ENCODE measurements around the gene KCTD12. TPM values are rescaled to one million over a fixed set of nuclear protein-coding genes. Genes with fewer than 3 reads are reported as not detected.

The KCTD12 gene
- polyA plus RNA-seq, 1 donor (not counting 4 experiments of a cell fraction or from before 2014, with no cell fraction given), result 18.9 TPM

DNA sequence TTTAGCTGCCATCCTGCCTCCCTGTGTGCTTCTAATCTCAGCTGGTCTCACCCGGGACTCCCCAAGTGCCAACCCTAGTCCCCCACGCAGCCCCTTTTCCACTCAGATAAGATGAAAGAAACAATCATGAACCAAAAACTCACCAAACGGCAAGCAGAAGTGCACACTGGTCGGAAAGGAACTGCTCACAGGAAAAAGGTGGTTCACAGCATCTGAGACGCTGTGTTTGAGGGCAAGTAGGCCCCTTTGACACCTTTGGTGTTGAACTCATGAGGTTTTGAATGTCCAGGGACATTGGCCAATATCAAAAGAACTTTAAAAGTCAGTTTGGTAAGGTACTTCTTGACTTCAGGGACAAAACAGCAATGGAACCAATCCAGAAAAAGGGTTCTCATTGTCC, 41.8 kb upstream of the KCTD12 start:
- Histone ChIP-seq H3K27ac (ENCODE audit: control insufficient read depth, insufficient read depth, low read length) (no peak overlapping the region), H3K4me1 (ENCODE audit: control insufficient read depth, extremely low read depth, insufficient read depth, low read length) (peaks cover 12% of the 10 kb centered on the region), H3K9me3 (ENCODE audit: control insufficient read depth, low read depth, low read length) (no peaks in the 10 kb centered on the region), H3K9ac (ENCODE audit: control insufficient read depth, extremely low read depth, insufficient read depth, low read length) (no peak overlapping the region), H3K9me1 (ENCODE audit: control insufficient read depth, extremely low read depth, insufficient read depth, low read length) (no peaks in the 10 kb centered on the region), H3K36me3 (ENCODE audit: control insufficient read depth in 2 of 2, extremely low read depth in 1 of 2, insufficient read depth in 2 of 2, low read length in 2 of 2) (no peaks in the 10 kb centered on the region), H3K79me2 (ENCODE audit: control insufficient read depth, insufficient read depth, low read length) (no peaks in the 10 kb centered on the region), H3K4me3 (ENCODE audit: control insufficient read depth in 2 of 3, extremely low read depth in 1 of 3, insufficient read depth in 2 of 3, low read depth in 1 of 3, low read length in 3 of 3) (no peak overlapping the region), H4K20me1 (ENCODE audit: control insufficient read depth, extremely low read depth, insufficient read depth, low read length) (no peaks in the 10 kb centered on the region), H3K27me3 (ENCODE audit: control insufficient read depth, extremely low read depth, insufficient read depth, low read length) (no peaks in the 10 kb centered on the region), H3K4me2 (ENCODE audit: control insufficient read depth, extremely low read depth, insufficient read depth, low read depth, low read length) (no peak overlapping the region), H2AFZ (ENCODE audit: control insufficient read depth, low read length) (no peak overlapping the region)
- TF ChIP-seq EZH2 (IDR thresholded peaks at IDR 0.05; ENCODE audit: low read length), result no peak
- TF ChIP-seq, protein P1, sequence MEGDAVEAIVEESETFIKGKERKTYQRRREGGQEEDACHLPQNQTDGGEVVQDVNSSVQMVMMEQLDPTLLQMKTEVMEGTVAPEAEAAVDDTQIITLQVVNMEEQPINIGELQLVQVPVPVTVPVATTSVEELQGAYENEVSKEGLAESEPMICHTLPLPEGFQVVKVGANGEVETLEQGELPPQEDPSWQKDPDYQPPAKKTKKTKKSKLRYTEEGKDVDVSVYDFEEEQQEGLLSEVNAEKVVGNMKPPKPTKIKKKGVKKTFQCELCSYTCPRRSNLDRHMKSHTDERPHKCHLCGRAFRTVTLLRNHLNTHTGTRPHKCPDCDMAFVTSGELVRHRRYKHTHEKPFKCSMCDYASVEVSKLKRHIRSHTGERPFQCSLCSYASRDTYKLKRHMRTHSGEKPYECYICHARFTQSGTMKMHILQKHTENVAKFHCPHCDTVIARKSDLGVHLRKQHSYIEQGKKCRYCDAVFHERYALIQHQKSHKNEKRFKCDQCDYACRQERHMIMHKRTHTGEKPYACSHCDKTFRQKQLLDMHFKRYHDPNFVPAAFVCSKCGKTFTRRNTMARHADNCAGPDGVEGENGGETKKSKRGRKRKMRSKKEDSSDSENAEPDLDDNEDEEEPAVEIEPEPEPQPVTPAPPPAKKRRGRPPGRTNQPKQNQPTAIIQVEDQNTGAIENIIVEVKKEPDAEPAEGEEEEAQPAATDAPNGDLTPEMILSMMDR (optimal IDR thresholded peaks at IDR 0.05 in 1 of 3, IDR thresholded peaks at IDR 0.05 in 1 of 3, conservative IDR thresholded peaks at IDR 0.05 in 1 of 3; ENCODE audit: extremely low read depth in 1 of 3, insufficient read depth in 2 of 3, low read length in 3 of 3), result no peak
- dilution Hi-C loops (cut with MboI; ENCODE audit: extremely low pct_ligation_motif_present, low sequenced_read_pairs), result no loop called here
- FAIRE-seq (no peak), DNase-seq (ENCODE audit: low read depth, low spot score) (no peak)

DNA sequence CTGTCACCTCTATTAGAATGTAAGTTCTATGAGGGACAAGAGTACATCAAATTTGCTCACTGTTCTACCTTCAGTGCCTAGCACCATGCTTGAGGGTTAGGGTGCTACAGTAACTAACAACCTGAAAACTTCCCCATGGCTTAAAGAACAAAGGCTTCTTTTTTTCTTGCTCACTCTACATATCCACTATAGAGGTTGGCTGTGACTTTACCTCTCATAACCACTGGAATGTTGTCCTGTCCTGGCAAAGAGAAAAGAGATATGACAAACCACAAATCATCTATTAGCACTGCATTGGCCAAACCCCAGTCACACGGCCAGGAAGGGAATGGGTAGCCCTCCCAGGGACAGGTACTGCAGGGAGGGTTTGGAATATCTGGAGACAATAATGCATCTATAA, 38.9 kb upstream of the KCTD12 start:
- no peak for TF ChIP-seq EZH2 (IDR thresholded peaks at IDR 0.05; ENCODE audit: low read length)
- TF ChIP-seq, protein P1 (optimal IDR thresholded peaks at IDR 0.05 in 1 of 3, IDR thresholded peaks at IDR 0.05 in 1 of 3, conservative IDR thresholded peaks at IDR 0.05 in 1 of 3; ENCODE audit: extremely low read depth in 1 of 3, insufficient read depth in 2 of 3, low read length in 3 of 3), result no peak

More for the DNA sequence above, 38.9 kb upstream of the KCTD12 start:
- Histone ChIP-seq H4K20me1 (ENCODE audit: control insufficient read depth, extremely low read depth, insufficient read depth, low read length) (no peaks in the 10 kb centered on the region), H3K4me1 (ENCODE audit: control insufficient read depth, extremely low read depth, insufficient read depth, low read length) (peaks cover 10% of the 10 kb centered on the region), H3K4me2 (ENCODE audit: control insufficient read depth, extremely low read depth, insufficient read depth, low read depth, low read length) (no peak overlapping the region), H3K36me3 (ENCODE audit: control insufficient read depth in 2 of 2, extremely low read depth in 1 of 2, insufficient read depth in 2 of 2, low read length in 2 of 2) (no peaks in the 10 kb centered on the region), H3K9me1 (ENCODE audit: control insufficient read depth, extremely low read depth, insufficient read depth, low read length) (no peaks in the 10 kb centered on the region), H3K79me2 (ENCODE audit: control insufficient read depth, insufficient read depth, low read length) (no peaks in the 10 kb centered on the region), H3K27ac (ENCODE audit: control insufficient read depth, insufficient read depth, low read length) (no peak overlapping the region), H2AFZ (ENCODE audit: control insufficient read depth, low read length) (no peak overlapping the region), H3K27me3 (ENCODE audit: control insufficient read depth, extremely low read depth, insufficient read depth, low read length) (no peaks in the 10 kb centered on the region), H3K9me3 (ENCODE audit: control insufficient read depth, low read depth, low read length) (no peaks in the 10 kb centered on the region), H3K4me3 (ENCODE audit: control insufficient read depth in 2 of 3, extremely low read depth in 1 of 3, insufficient read depth in 2 of 3, low read depth in 1 of 3, low read length in 3 of 3) (no peak overlapping the region), H3K9ac (ENCODE audit: control insufficient read depth, extremely low read depth, insufficient read depth, low read length) (no peak overlapping the region)
- dilution Hi-C loops (cut with MboI; ENCODE audit: extremely low pct_ligation_motif_present, low sequenced_read_pairs), result no loop called here
- no peak for DNase-seq (ENCODE audit: low read depth, low spot score)
- FAIRE-seq, result peak; percentile 52
